Calu3 (cell line): Measurements from ENCODE around the gene KIF1B. TPM values are rescaled to one million over a fixed set of nuclear protein-coding genes. Genes with fewer than 3 reads are reported as not detected.
"Not testable (repeated sequence)": the region's sequence is repeated elsewhere in the genome, so short reads cannot be mapped to it uniquely, and the experiment has no call there.

Source experiments
- BruUV-seq: library from RNA; stranded (reverse); fragments of 400-500 nt; replicated peaks from 2 replicates; lab custom pipeline; 2021; lab: Mats Ljungman, UMichigan
- CTCF ChIA-PET: fragments of 300-600 bp; sonication (Branson Sonifier 250); formaldehyde crosslinking; loops from one replicate; lab custom pipeline; 2022; ENCODE audit warnings: antibody characterized with exemption; lab: Charles Lee
- DNase-seq: peaks from one replicate; pipeline ENCODE4 v3.0.0; 2022
- H3K27ac Mint-ChIP-seq: one replicate; pipeline ENCODE4 v1.8.0; 2022; ENCODE audit warnings: mixed read lengths; ENCODE audit not compliant: unreplicated experiment
- H3K27me3 Mint-ChIP-seq: one replicate; pipeline ENCODE4 v1.8.0; 2022; ENCODE audit warnings: mixed read lengths; ENCODE audit not compliant: unreplicated experiment
- H3K36me3 Mint-ChIP-seq: one replicate; pipeline ENCODE4 v1.8.0; 2022; ENCODE audit warnings: mild to moderate bottlenecking, moderate library complexity, mixed read lengths; ENCODE audit not compliant: insufficient read depth, unreplicated experiment
- H3K4me1 Mint-ChIP-seq: one replicate; pipeline ENCODE4 v1.8.0; 2022; ENCODE audit warnings: mild to moderate bottlenecking, low read depth, mixed read lengths; ENCODE audit not compliant: unreplicated experiment
- H3K4me3 Mint-ChIP-seq: one replicate; pipeline ENCODE4 v1.8.0; 2022; ENCODE audit warnings: mild to moderate bottlenecking, low read depth, moderate library complexity, mixed read lengths; ENCODE audit not compliant: unreplicated experiment
- H3K9me3 Mint-ChIP-seq: one replicate; pipeline ENCODE4 v1.8.0; 2022; ENCODE audit warnings: low read depth, mixed read lengths; ENCODE audit not compliant: unreplicated experiment
- intact Hi-C: fragments of 100-400 bp; cut with micrococcal nuclease; formaldehyde crosslinking; loops from one replicate; pipeline ENCODE4 v1.10.0; 2022; ENCODE audit not compliant: unreplicated experiment
- total RNA-seq: library from RNA; stranded (reverse); gene quantifications from 2 replicates; pipeline ENCODE4 v1.2.3, GENCODE V29; 2022
- TF ChIP-seq, protein P1 (sequence below): fragments of 200-600 bp; IDR thresholded peaks from one replicate; pipeline ENCODE4 v1.8.0; 2022; ENCODE audit warnings: antibody characterized with exemption; ENCODE audit not compliant: unreplicated experiment

The KIF1B gene
- total RNA-seq, 1 experiment from 2014 or later: 17.1 TPM

DNA sequence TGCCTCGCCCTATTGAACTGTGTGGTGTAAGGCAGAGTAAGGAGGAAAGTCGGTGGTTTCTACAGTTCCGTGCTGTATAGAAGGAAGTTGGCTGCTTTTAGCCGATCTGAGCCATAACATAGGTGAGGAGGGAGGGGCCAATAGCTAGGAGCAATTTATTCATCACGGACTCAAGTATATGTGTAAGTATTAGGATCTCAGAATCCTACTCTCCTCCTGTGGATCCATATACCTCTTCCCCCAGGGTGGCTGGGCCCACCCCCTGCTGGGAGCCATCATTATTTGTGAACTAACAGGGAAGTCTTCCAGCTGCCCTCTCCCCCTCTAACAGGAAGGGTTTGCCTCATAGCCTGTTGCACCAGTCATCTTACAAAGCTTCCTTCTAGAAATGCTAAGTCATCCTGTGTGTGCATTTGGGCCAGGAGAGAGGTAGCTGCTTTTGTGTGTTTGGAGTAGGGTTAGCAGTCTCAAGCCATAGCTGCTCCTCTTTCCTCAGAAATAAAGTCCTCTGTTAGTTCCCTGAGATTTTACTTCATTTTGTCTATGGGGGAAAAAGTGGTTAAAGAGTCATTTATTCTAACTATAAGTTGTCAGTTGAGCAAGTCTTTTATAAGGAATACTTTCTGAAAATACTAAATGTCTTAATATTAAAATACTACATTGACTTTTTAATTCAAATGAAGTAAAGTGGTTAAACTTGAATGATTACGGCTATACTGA lies 205.0 kb downstream of the KIF1B start:
- TF ChIP-seq, protein P1, sequence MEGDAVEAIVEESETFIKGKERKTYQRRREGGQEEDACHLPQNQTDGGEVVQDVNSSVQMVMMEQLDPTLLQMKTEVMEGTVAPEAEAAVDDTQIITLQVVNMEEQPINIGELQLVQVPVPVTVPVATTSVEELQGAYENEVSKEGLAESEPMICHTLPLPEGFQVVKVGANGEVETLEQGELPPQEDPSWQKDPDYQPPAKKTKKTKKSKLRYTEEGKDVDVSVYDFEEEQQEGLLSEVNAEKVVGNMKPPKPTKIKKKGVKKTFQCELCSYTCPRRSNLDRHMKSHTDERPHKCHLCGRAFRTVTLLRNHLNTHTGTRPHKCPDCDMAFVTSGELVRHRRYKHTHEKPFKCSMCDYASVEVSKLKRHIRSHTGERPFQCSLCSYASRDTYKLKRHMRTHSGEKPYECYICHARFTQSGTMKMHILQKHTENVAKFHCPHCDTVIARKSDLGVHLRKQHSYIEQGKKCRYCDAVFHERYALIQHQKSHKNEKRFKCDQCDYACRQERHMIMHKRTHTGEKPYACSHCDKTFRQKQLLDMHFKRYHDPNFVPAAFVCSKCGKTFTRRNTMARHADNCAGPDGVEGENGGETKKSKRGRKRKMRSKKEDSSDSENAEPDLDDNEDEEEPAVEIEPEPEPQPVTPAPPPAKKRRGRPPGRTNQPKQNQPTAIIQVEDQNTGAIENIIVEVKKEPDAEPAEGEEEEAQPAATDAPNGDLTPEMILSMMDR: no peak
- peaks cover 55% of the 10 kb centered on the region for H3K36me3 Mint-ChIP-seq
- H3K27ac Mint-ChIP-seq: peak overlapping the region; percentile 96
- CTCF ChIA-PET: no interaction called here
- H3K27me3 Mint-ChIP-seq: no peaks in the 10 kb centered on the region
- H3K4me1 Mint-ChIP-seq: no peaks in the 10 kb centered on the region
- no peaks in the 10 kb centered on the region for H3K9me3 Mint-ChIP-seq
- peak overlapping the region; percentile 32 for H3K4me3 Mint-ChIP-seq
- no TSS peak for BruUV-seq
- intact Hi-C loops: no loop called here
- peak; percentile 50 for DNase-seq

DNA sequence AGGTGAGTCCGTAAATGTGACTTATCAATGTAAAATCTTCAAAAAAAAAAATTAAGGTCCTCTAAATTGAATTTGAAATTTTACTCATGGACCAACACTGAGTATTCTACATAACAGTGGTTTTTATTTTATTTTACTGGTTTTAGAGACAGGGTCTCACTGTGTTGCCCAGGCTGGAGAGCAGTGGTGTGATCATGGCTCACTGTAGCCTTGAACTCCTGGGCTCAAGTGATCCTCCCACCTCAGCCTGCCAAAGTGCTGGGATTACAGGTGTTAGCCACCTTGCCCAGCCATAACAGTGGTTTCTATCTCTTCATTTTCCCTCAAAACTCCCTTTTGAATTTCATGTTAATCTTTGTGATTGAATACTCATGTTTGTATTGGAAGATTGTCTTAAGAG lies 205.6 kb downstream of the KIF1B start:
- H3K9me3 Mint-ChIP-seq: not testable (repeated sequence)

DNA sequence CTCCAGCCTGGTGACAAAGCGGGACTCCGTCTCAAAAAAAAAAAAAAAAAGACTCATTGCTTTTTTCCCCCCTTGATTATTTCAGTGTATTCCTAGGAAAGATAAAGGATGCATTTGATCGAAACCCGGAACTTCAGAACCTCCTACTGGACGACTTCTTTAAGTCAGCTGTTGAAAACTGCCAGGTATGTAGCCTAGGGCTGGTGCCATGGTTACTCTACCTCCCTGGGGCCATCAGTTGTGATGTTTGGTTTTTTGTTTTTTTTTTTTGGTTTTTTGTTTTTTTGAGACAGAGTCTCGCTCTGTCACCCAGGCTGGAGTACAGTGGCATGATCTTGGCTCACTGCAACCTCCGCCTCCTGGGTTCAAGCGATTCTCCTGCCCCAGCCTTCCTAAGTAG lies 208.4 kb downstream of the KIF1B start:
- H3K4me1 Mint-ChIP-seq, intact Hi-C loops, DNase-seq, H3K27ac Mint-ChIP-seq, H3K9me3 Mint-ChIP-seq, BruUV-seq, H3K27me3 Mint-ChIP-seq, H3K4me3 Mint-ChIP-seq: not testable (repeated sequence)
- CTCF ChIA-PET: interaction anchor here (0.7 to 1.0 kb wide), 2 partner anchors 9 to 152 kb away, joined by 3 read pairs; no protein-coding TSS in a partner anchor
- H3K36me3 Mint-ChIP-seq: peaks cover 64% of the 10 kb centered on the region

More for the DNA sequence above, 205.6 kb downstream of the KIF1B start:
- intact Hi-C loops, H3K4me3 Mint-ChIP-seq, H3K27me3 Mint-ChIP-seq, CTCF ChIA-PET, DNase-seq, H3K4me1 Mint-ChIP-seq: not testable (repeated sequence)
- peak overlapping the region; percentile 52 for H3K27ac Mint-ChIP-seq
- peaks cover 59% of the 10 kb centered on the region for H3K36me3 Mint-ChIP-seq
- TSS peak; percentile 38 for BruUV-seq

DNA sequence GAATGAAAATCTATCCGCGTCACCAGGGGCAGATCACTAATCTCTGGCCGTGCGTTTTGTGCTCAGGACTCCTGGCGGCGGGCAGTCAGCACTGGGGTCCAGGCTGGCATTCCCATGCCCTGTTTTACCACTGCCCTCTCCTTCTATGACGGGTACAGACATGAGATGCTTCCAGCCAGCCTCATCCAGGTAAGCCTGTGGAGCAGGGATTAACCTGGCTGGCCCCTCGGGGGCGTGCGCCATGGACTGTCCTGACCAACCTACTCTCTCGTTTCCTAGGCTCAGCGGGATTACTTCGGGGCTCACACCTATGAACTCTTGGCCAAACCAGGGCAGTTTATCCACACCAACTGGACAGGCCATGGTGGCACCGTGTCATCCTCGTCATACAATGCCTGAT lies 209.0 kb downstream of the KIF1B start:
- no peaks in the 10 kb centered on the region for H3K27me3 Mint-ChIP-seq
- CTCF ChIA-PET: interaction anchor here (0.7 to 1.0 kb wide), 2 partner anchors 9 to 153 kb away, joined by 3 read pairs; no protein-coding TSS in a partner anchor
- no peak for DNase-seq
- H3K4me3 Mint-ChIP-seq: no peak overlapping the region
- intact Hi-C loops: no loop called here
- TF ChIP-seq, protein P1: no peak
- H3K9me3 Mint-ChIP-seq: no peaks in the 10 kb centered on the region
- BruUV-seq: no TSS peak
- H3K4me1 Mint-ChIP-seq: no peaks in the 10 kb centered on the region
- no peak overlapping the region for H3K27ac Mint-ChIP-seq
- peaks cover 59% of the 10 kb centered on the region for H3K36me3 Mint-ChIP-seq

DNA sequence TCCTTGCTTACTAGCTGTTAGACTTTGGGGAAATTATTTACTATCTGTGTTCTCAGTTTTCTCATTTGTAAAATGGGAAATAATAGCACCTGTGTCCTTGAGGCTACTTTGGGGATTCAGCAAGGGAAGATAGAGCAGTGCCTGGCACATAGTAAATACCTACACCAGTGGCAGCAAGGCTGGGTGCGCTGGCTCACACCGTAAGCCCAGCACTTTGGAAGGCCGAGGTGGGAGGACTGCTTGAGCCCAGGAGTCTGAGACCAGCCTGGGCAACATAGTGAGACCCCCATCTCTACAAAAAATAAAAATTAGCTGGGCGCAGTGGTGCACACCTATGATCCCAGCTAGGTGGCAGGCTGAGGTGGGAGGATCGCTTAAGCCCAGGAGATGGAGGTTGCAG lies 211.3 kb downstream of the KIF1B start:
- Mint-ChIP-seq H3K4me1 (no peaks in the 10 kb centered on the region), H3K36me3 (peaks cover 42% of the 10 kb centered on the region), H3K27me3 (no peaks in the 10 kb centered on the region), H3K9me3 (no peaks in the 10 kb centered on the region), H3K27ac (no peak overlapping the region), H3K4me3 (no peak overlapping the region)
- CTCF ChIA-PET: interaction anchor here (0.5 kb wide), 1 partner anchor 1227 kb away, joined by 7 read pairs; no protein-coding TSS in a partner anchor
- TF ChIP-seq, protein P1: no peak
- no peak for DNase-seq
- BruUV-seq: no TSS peak
- intact Hi-C loops: no loop called here
